ENCODE results near the gene SIN3A.

SIN3A gene

DNA sequence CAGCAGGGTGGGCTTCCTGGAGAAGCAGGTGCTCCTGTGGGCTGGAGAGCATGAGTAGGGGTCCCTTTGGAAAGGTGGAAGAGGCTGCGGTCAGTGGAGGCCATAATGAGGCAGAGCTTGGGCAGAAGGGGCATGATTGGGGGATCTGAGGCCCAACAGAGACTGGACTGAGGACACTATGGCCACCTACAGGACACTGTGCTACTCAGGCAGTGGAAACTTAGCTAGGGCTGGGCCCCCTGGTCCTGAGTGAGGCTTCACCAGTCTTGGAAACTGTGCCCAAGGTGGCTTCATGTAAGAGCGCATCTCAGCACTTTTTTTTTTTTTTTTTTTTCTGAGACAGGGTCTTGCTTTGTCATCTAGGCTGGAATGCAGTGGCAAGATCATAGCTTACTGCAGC, 121.9 kb downstream of the SIN3A start:
- DNase-seq, result no peak

DNA sequence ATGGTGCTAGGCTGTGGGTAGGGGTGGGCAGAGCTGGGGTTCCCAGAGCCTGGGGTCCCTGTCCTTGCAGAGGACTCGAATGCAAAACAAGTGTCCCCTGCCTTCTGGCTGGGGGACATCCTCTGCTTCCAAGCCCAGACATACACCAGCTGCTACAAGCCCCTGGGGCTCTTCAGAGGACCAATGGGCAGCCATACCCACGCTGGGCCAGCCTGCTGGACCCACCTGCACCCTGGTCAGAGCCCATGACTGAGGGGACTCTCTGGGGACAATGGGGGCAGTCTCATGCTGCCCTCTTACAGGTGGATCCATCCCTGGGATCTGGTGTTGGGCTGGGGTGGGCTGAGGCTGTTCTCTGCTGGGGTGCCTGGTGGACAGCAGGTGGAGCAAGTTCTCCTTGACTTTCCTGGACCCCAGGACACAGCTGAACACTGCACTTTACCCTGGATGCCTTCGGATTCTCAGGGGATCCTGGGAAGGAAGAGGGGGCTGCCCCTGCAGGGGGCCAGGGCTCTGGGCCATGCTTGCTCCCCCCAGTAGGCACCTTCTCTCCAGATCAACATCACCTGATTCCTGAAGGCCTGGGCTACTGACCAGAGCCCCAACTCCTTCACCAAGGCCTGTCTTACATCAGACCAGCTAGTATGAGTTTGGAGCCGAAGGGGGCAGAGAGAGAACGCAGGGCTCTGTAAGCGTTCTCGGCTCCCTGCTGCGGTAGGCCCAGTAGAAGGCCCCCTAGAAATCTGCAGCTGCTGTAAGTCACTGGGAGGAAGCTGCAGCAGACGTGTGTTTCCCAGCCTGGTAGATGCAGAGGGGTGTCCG, 122.8 kb downstream of the SIN3A start:
- DNase-seq, result no peak

DNA sequence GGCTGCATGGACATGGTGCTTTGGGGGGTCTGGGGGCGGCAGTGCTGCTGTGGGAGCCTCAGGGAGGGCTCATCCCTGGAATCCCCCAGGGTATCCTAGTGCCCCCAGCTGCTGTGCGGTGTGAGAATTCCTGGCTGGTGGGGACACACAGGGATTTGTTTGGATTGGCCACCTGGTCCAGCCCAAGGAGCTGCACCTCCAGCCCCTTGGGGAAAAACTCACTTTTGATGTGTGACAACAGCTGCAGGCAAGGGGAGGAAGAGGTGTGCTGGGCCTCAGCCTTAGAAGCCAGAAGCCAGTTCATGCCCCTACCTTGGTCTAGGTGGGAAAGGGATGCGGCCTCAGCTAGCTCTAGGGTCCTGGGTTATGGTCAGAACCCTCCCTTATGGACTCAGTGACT, 124.0 kb downstream of the SIN3A start:
- DNase-seq, result no peak

GRCh38 chr15:75327005-75327404, 124.5 kb downstream of the SIN3A start:
- no peak for DNase-seq

DNA sequence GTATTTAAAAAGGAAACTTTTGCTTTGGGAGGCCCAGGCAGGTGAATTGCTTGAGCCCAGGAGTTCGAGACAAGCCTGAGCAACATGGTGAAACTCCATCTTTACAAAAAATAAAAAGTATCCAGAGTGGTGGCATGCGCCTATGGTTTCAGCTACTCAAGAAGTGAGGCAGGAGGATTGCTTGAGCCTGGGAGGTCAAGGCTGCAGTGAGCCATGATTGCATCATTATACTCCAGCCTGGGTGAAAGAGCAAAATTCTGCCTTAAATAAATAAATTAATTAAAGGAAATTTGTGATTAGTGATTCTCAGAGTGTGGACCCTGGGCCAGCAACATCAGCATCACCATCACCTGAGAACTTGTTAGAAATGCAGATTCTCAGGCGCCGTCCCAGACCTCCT, 125.6 kb downstream of the SIN3A start:
- no peak for DNase-seq

- no peak for DNase-seq
Measured at GRCh38 chr15:75321711-75322110, 129.8 kb downstream of the SIN3A start.
